ENCODE data around the gene SMURF2.
"Not testable (repeated sequence)": the region's sequence is repeated elsewhere in the genome, so short reads cannot be mapped to it uniquely, and the experiment has no call there.

The SMURF2 gene

GRCh38 chr17:64664299-64664981 lies 2.3 kb upstream of the SMURF2 start:
- DNase-seq (ENCODE audit: low spot score): not testable (repeated sequence)

- DNase-seq (ENCODE audit: low spot score): not testable (repeated sequence)
Measured at GRCh38 chr17:64663836-64664235, 1.7 kb upstream of the SMURF2 start.

GRCh38 chr17:64662774-64663367 lies 764 bp upstream of the SMURF2 start:
- DNase-seq (ENCODE audit: low spot score): no peak

- DNase-seq (ENCODE audit: low spot score): no peak
Measured at GRCh38 chr17:64661726-64661975, 456 bp downstream of the SMURF2 start.

- not testable (repeated sequence) for DNase-seq (ENCODE audit: low spot score)
Measured at GRCh38 chr17:64660978-64661725, 955 bp downstream of the SMURF2 start.

GRCh38 chr17:64660195-64660977 lies 1.7 kb downstream of the SMURF2 start:
- not testable (repeated sequence) for DNase-seq (ENCODE audit: low spot score)

GRCh38 chr17:64658931-64659330 lies 3.2 kb downstream of the SMURF2 start:
- no peak for DNase-seq (ENCODE audit: low spot score)

- DNase-seq (ENCODE audit: low spot score): no peak
Measured at GRCh38 chr17:64657610-64658125, 4.4 kb downstream of the SMURF2 start.

- no peak for DNase-seq (ENCODE audit: low spot score)
Measured at GRCh38 chr17:64655704-64656103, 6.4 kb downstream of the SMURF2 start.

- no peak for DNase-seq (ENCODE audit: low spot score)
Measured at GRCh38 chr17:64653985-64654355, 8.1 kb downstream of the SMURF2 start.

GRCh38 chr17:64653325-64653984 lies 8.7 kb downstream of the SMURF2 start:
- DNase-seq (ENCODE audit: low spot score): no peak

GRCh38 chr17:64651889-64652288 lies 10.2 kb downstream of the SMURF2 start:
- no peak for DNase-seq (ENCODE audit: low spot score)

GRCh38 chr17:64648234-64648633 lies 13.9 kb downstream of the SMURF2 start:
- no peak for DNase-seq (ENCODE audit: low spot score)

- no peak for DNase-seq (ENCODE audit: low spot score)
Measured at GRCh38 chr17:64647817-64648216, 14.3 kb downstream of the SMURF2 start.

GRCh38 chr17:64639516-64639915 lies 22.6 kb downstream of the SMURF2 start:
- no peak for DNase-seq (ENCODE audit: low spot score)

GRCh38 chr17:64638552-64639203 lies 23.4 kb downstream of the SMURF2 start:
- DNase-seq (ENCODE audit: low spot score): no peak

GRCh38 chr17:64635647-64636305 lies 26.3 kb downstream of the SMURF2 start:
- DNase-seq (ENCODE audit: low spot score): no peak

- DNase-seq (ENCODE audit: low spot score): no peak
Measured at GRCh38 chr17:64634218-64634617, 27.9 kb downstream of the SMURF2 start.

GRCh38 chr17:64632606-64633005 lies 29.5 kb downstream of the SMURF2 start:
- DNase-seq (ENCODE audit: low spot score): no peak

GRCh38 chr17:64632194-64632593 lies 29.9 kb downstream of the SMURF2 start:
- DNase-seq (ENCODE audit: low spot score): no peak

All from COLO829 (cell line).